Measurements from ENCODE around the gene GRM4. TPM values are rescaled to one million over a fixed set of nuclear protein-coding genes. Genes with fewer than 3 reads are reported as not detected.

Gene GRM4
- total and polyA plus RNA-seq, 12 donors = not detected

- Histone ChIP-seq H3K9me3 (no peaks in the 10 kb centered on the region), H3K27me3 (peaks cover 6 to 51% (median 41%) of the 10 kb centered on the region in 7 donors), H3K4me1 (peaks cover 0 to 6% (median 0%) of the 10 kb centered on the region in 9 donors), H3K27ac (no peak overlapping the region), H3K4me3 (no peak overlapping the region), H3K36me3 (no peaks in the 10 kb centered on the region)
- WGBS, 2 donors = 73 to 80% methylated on average over 4 of the region's 4 CpGs
- no peak for DNase-seq
- TF ChIP-seq CTCF (IDR thresholded peaks at IDR 0.05) = no peak
- ATAC-seq = no peak
- intact Hi-C loops (cut with DNase I) = no loop called here
Measured at GRCh38 chr6:33979750-33980149, 166.1 kb downstream of the GRM4 start.

- no peak for TF ChIP-seq CTCF (IDR thresholded peaks at IDR 0.05)
- ATAC-seq (no peak), DNase-seq (no peak)
- Histone ChIP-seq H3K9me3 (no peaks in the 10 kb centered on the region), H3K36me3 (no peaks in the 10 kb centered on the region), H3K4me3 (no peak overlapping the region), H3K27me3 (peaks cover 0 to 51% (median 44%) of the 10 kb centered on the region in 7 donors), H3K4me1 (peaks cover 0 to 6% (median 0%) of the 10 kb centered on the region in 9 donors), H3K27ac (no peak overlapping the region)
- intact Hi-C loops (cut with DNase I) = no loop called here
- WGBS, 2 donors = 65 to 66% methylated on average over 16 of the region's 16 CpGs
Measured at GRCh38 chr6:33978412-33979150, 167.3 kb downstream of the GRM4 start.

- DNase-seq (no peak), ATAC-seq (no peak)
- intact Hi-C loops (cut with DNase I) = no loop called here
- Histone ChIP-seq H3K36me3 (no peaks in the 10 kb centered on the region), H3K9me3 (peaks cover 0 to under 1% (median 0%) of the 10 kb centered on the region in 11 donors), H3K27ac (no peak overlapping the region), H3K4me3 (no peak overlapping the region), H3K4me1 (peaks cover 0 to 2% (median 0%) of the 10 kb centered on the region in 9 donors), H3K27me3 (peaks cover 0 to 56% (median 50%) of the 10 kb centered on the region in 7 donors)
- TF ChIP-seq CTCF (IDR thresholded peaks at IDR 0.05) = no peak
- 83 to 85% methylated on average over 15 of the region's 15 CpGs for WGBS, 2 donors
Measured at GRCh38 chr6:33977606-33978411, 168.1 kb downstream of the GRM4 start.

GRCh38 chr6:33976437-33977360 lies 169.2 kb downstream of the GRM4 start:
- peak in 1 of 8 donors; percentile 34 for ATAC-seq
- no peak for DNase-seq
- peaks cover 0 to 12% (median 0%) of the 10 kb centered on the region in 11 donors for H3K9me3 ChIP-seq
- no peaks in the 10 kb centered on the region for H3K4me1 ChIP-seq
- no peak for TF ChIP-seq CTCF (IDR thresholded peaks at IDR 0.05)
- H3K4me3 ChIP-seq = no peak overlapping the region
- H3K36me3 ChIP-seq = no peaks in the 10 kb centered on the region
- H3K27me3 ChIP-seq = peaks cover 0 to 66% (median 58%) of the 10 kb centered on the region in 7 donors
- 70 to 79% methylated on average over 9 of the region's 9 CpGs for WGBS, 2 donors
- intact Hi-C loops (cut with DNase I) = no loop called here
- no peak overlapping the region for H3K27ac ChIP-seq

Measured in heart right ventricle (tissue), 16 donors.